HepG2 (cell line): ENCODE data around the gene BST1. TPM values are rescaled to one million over a fixed set of nuclear protein-coding genes. Genes with fewer than 3 reads are reported as not detected.

Experiments used
- ARNTL ChIP-seq: sonication (generic); formaldehyde crosslinking; IDR thresholded peaks from 2 replicates; pipeline ENCODE4 v1.4.0; 2020; ENCODE audit warnings: mild to moderate bottlenecking, missing genetic modification reagents
- ATF7-NPFF ChIP-seq: sonication (generic); formaldehyde crosslinking; IDR thresholded peaks from 2 replicates; pipeline ENCODE4 v1.8.1; 2023; ENCODE audit warnings: mild to moderate bottlenecking, low read depth, missing genetic modification reagents, moderate library complexity
- CTCF ChIP-seq: sonication (generic); formaldehyde crosslinking; IDR thresholded peaks from 2 replicates; pipeline ENCODE4 v1.5.0; 2020; ENCODE audit warnings: mild to moderate bottlenecking, missing genetic modification reagents, moderate library complexity
- FOXA3 ChIP-seq: IDR thresholded peaks from 2 replicates; pipeline ENCODE4 v1.6.1; 2016; ENCODE audit warnings: missing genetic modification reagents, missing compliant biosample characterization
- GABPB1 ChIP-seq: IDR thresholded peaks from 2 replicates; pipeline ENCODE4 v1.6.1; 2016; ENCODE audit warnings: mild to moderate bottlenecking, missing genetic modification reagents, moderate library complexity, missing compliant biosample characterization
- GLI4 ChIP-seq: sonication (generic); formaldehyde crosslinking; IDR thresholded peaks from 2 replicates; pipeline ENCODE4 v1.5.1; 2020; ENCODE audit warnings: missing genetic modification reagents, mild to moderate bottlenecking, moderate library complexity, borderline replicate concordance
- IKZF5 ChIP-seq: IDR thresholded peaks from 2 replicates; pipeline ENCODE4 v1.6.1; 2018; ENCODE audit warnings: missing genetic modification reagents, mild to moderate bottlenecking, missing compliant biosample characterization
- KLF16 ChIP-seq, 2 experiments: sonication (generic) in 1 of 2; formaldehyde crosslinking in 1 of 2; IDR thresholded peaks; 2 replicates each; pipeline versions ENCODE4 v1.6.1 to v1.8.0; 2016 to 2023; ENCODE audit warnings: missing genetic modification reagents in 2 of 2, missing compliant biosample characterization in 1 of 2
- MTF2 ChIP-seq: sonication (generic); formaldehyde crosslinking; IDR thresholded peaks from 2 replicates; pipeline ENCODE4 v1.5.0; 2020; ENCODE audit warnings: missing genetic modification reagents, borderline replicate concordance
- MZF1 ChIP-seq: sonication (generic); formaldehyde crosslinking; IDR thresholded peaks from 2 replicates; pipeline ENCODE4 v1.8.1; 2023; ENCODE audit warnings: mild to moderate bottlenecking, missing genetic modification reagents, borderline replicate concordance
- PAF1 ChIP-seq: IDR thresholded peaks from 2 replicates; pipeline ENCODE4 v1.6.1; 2016; ENCODE audit warnings: missing genetic modification reagents, missing compliant biosample characterization
- PAWR ChIP-seq: sonication (generic); formaldehyde crosslinking; IDR thresholded peaks from 2 replicates; pipeline ENCODE4 v1.4.0; 2020; ENCODE audit warnings: missing genetic modification reagents, mild to moderate bottlenecking, borderline replicate concordance
- PBX3 ChIP-seq: sonication (generic); formaldehyde crosslinking; IDR thresholded peaks from 2 replicates; pipeline ENCODE4 v1.8.1; 2023; ENCODE audit warnings: missing genetic modification reagents, inconsistent platforms, borderline replicate concordance
- PLRG1 ChIP-seq: fragments of 450-650 bp; conservative IDR thresholded peaks from 2 replicates; pipeline ENCODE4 v1.6.1; 2016
- SALL2 ChIP-seq: sonication (generic); formaldehyde crosslinking; IDR thresholded peaks from 2 replicates; pipeline ENCODE4 v1.8.1; 2023; ENCODE audit warnings: mild to moderate bottlenecking, missing genetic modification reagents, inconsistent platforms
- TP53 ChIP-seq: sonication (generic); formaldehyde crosslinking; conservative IDR thresholded peaks from 2 replicates; pipeline ENCODE4 v1.4.0; 2020; ENCODE audit warnings: missing genetic modification reagents
- ZNF17 ChIP-seq: sonication (generic); formaldehyde crosslinking; IDR thresholded peaks from 2 replicates; pipeline ENCODE4 v1.5.0; 2020; ENCODE audit warnings: mild to moderate bottlenecking, missing genetic modification reagents
- ZNF281 ChIP-seq: sonication (generic); formaldehyde crosslinking; IDR thresholded peaks from 2 replicates; pipeline ENCODE4 v1.4.0; 2020; ENCODE audit warnings: missing genetic modification reagents, borderline replicate concordance
- ZNF282 ChIP-seq: fragments of 450-650 bp; IDR thresholded peaks from 2 replicates; pipeline ENCODE4 v1.6.1; 2018; ENCODE audit not compliant: partially characterized antibody
- ZNF740 ChIP-seq: sonication (generic); formaldehyde crosslinking; IDR thresholded peaks from 2 replicates; pipeline ENCODE4 v1.4.0; 2020; ENCODE audit warnings: missing genetic modification reagents
- ZSCAN22 ChIP-seq: sonication (generic); formaldehyde crosslinking; IDR thresholded peaks from 2 replicates; pipeline ENCODE4 v1.4.0; 2020; ENCODE audit warnings: mild to moderate bottlenecking, missing genetic modification reagents
- polyA plus RNA-seq, 8 experiments: library from polyadenylated mRNA; depleted of rRNA in 3 of 8; stranded (reverse) in 7 of 8; unstranded in 1 of 8; fragments of >200 nt; fragmentation: Illumina TruSeq in 4 of 8; extraction: Trizol in 4 of 8; gene quantifications; 2 replicates each; pipeline versions ENCODE4 v1.2.1 to v1.2.3, GENCODE V29; 2011 to 2016; ENCODE audit warnings: low read depth in 4 of 8, missing spikeins in 1 of 8, mixed read lengths in 1 of 8; ENCODE audit not compliant: insufficient read depth in 1 of 8
- total RNA-seq, 5 experiments: library from RNA; depleted of rRNA; stranded (reverse); fragments of >200 nt; fragmentation: Illumina TruSeq; extraction: Trizol; gene quantifications; 2 replicates each; pipeline ENCODE4 v1.2.3, GENCODE V29; 2016; ENCODE audit warnings: low read depth in 1 of 5

Gene BST1
- total and polyA plus RNA-seq, 2 of the 13 experiments (the other 11 are each of a cell fraction or from before 2014, with no cell fraction given): 0.09 to 0.49 TPM

GRCh38 chr4:15681372-15682241, 21.3 kb upstream of the BST1 start, which contains the start of gene FAM200B (continued):
- TF ChIP-seq IKZF5 (CRISPR knock-in tag): peak; percentile 60; the same call in 1 of the 2 replicates
- no peak for TF ChIP-seq FOXA3
- TF ChIP-seq PLRG1: no peak
- TF ChIP-seq GLI4: 0 out of 2 replicates have a peak, but pooled peaks have one; percentile 28
- TF ChIP-seq SALL2: peak; percentile 69
- TF ChIP-seq PAF1 (CRISPR knock-in tag): no peak
- no peak for TF ChIP-seq ZNF17
- TF ChIP-seq ZNF740: no peak
- peak; percentile 96 for TF ChIP-seq GABPB1
- TF ChIP-seq TP53: peak; percentile 97
- 0 out of 2 replicates have a peak, but pooled peaks have one; percentile 23 for TF ChIP-seq ZNF281
- peak; percentile 7; the same call in 1 of the 2 replicates for TF ChIP-seq CTCF (CRISPR knock-in tag)
- 0 out of 2 replicates have a peak, but pooled peaks have one; percentile 53 for TF ChIP-seq PAWR (CRISPR knock-in tag)
- TF ChIP-seq PBX3 (CRISPR knock-in tag): no peak
- peak; percentile 89 for TF ChIP-seq ATF7-NPFF
- no peak for TF ChIP-seq ZNF282
- peak in 1 of 2 experiments; percentile 95; a peak in 2 of 4 replicates for TF ChIP-seq KLF16 (CRISPR knock-in tag; IDR thresholded peaks at IDR 0.05)
- no peak for TF ChIP-seq MTF2 (CRISPR knock-in tag)
- no peak; the same call in 1 of the 2 replicates for TF ChIP-seq MZF1 (CRISPR knock-in tag)
- TF ChIP-seq ARNTL (CRISPR knock-in tag): peak; percentile 49; the same call in 1 of the 2 replicates
- TF ChIP-seq ZSCAN22 (CRISPR knock-in tag): no peak
